ENCODE measurements around the gene LYPD5.
A peak's percentile ranks its signal among the peaks of the same experiment; 100 is the strongest.

The LYPD5 gene

GRCh38 chr19:43804432-43804831, 2.2 kb upstream of the LYPD5 start:
- no peak for DNase-seq

GRCh38 chr19:43799502-43800142, 2.6 kb downstream of the LYPD5 start:
- no peak for DNase-seq

- peak; percentile 40 for DNase-seq
These were observed 3.5 kb downstream of the LYPD5 start for GRCh38 chr19:43798546-43799409.

- DNase-seq: no peak
These were observed 4.2 kb downstream of the LYPD5 start for GRCh38 chr19:43798026-43798545.

GRCh38 chr19:43797556-43797955, 4.7 kb downstream of the LYPD5 start:
- DNase-seq: no peak

GRCh38 chr19:43797118-43797517, 5.1 kb downstream of the LYPD5 start:
- DNase-seq: no peak

- no peak for DNase-seq
These were observed 11.7 kb downstream of the LYPD5 start for GRCh38 chr19:43790587-43790986.

GRCh38 chr19:43789029-43789428, 13.2 kb downstream of the LYPD5 start:
- DNase-seq: no peak

GRCh38 chr19:43786665-43787064, 15.6 kb downstream of the LYPD5 start:
- no peak for DNase-seq

- DNase-seq: peak; percentile 83
These were observed 17.1 kb downstream of the LYPD5 start for GRCh38 chr19:43784981-43785808.

- DNase-seq: peak; percentile 80
These were observed 17.8 kb downstream of the LYPD5 start for GRCh38 chr19:43784241-43784980.

- DNase-seq: no peak
These were observed 18.6 kb downstream of the LYPD5 start for GRCh38 chr19:43783636-43784035.

GRCh38 chr19:43782689-43783231, 19.5 kb downstream of the LYPD5 start:
- DNase-seq: no peak

GRCh38 chr19:43782311-43782660, 20.0 kb downstream of the LYPD5 start:
- no peak for DNase-seq

GRCh38 chr19:43781630-43782310, 20.5 kb downstream of the LYPD5 start:
- DNase-seq: peak; percentile 78

GRCh38 chr19:43780706-43781525, 21.3 kb downstream of the LYPD5 start, which contains the start of gene KCNN4:
Gene KCNN4 (minus strand): TSS chr19:43780973. CDS start chr19:43780861, 112 bp downstream.
- DNase-seq: peak; percentile 85

GRCh38 chr19:43779820-43780219, 22.4 kb downstream of the LYPD5 start:
- no peak for DNase-seq

GRCh38 chr19:43779147-43779819, 23.0 kb downstream of the LYPD5 start:
- no peak for DNase-seq

- DNase-seq: no peak
These were observed 23.6 kb downstream of the LYPD5 start for GRCh38 chr19:43778651-43779050.

GRCh38 chr19:43777163-43777695, 25.0 kb downstream of the LYPD5 start:
- DNase-seq: no peak

All from activated CD4-positive, alpha-beta T cell treated with anti-CD3 and anti-CD28 coated beads, Interleukin-2, Interleukin-6, amounts not matched to agents 100 ng/mL and 50 ng/mL, durations not matched to agents 16 hours and 8 hours (primary cell).